HCT116 (cell line): ENCODE results near the gene GLI3. TPM values are rescaled to one million over a fixed set of nuclear protein-coding genes. Genes with fewer than 3 reads are reported as not detected.

ENCODE experiments used
- ATAC-seq: fragments of 200-7000 bp; cut with Tn5 transposase; 2 replicates; pipeline ENCODE4 v1.9.1; 2020; ENCODE audit warnings: mild to moderate bottlenecking, moderate library complexity
- BruUV-seq: library from RNA; stranded (reverse); fragments of 400-500 nt; replicated peaks from 2 replicates; lab custom pipeline; 2021; lab: Mats Ljungman, UMichigan
- CTCF ChIA-PET: fragments of 300-600 bp; sonication (Branson Sonifier 250); formaldehyde crosslinking; loops from one replicate; lab custom pipeline; 2021; ENCODE audit warnings: antibody characterized with exemption; lab: Charles Lee
- POLR2A ChIA-PET: fragments of 300-600, 350-600 bp; sonication (Branson Sonifier 250); formaldehyde crosslinking; loops from one replicate; lab custom pipeline; 2021; ENCODE audit warnings: antibody characterized with exemption; lab: Charles Lee
- RAD21 ChIA-PET, 2 experiments: fragments of 300-600 bp; sonication (Branson Sonifier 250); formaldehyde crosslinking; loops; one replicate each; lab custom pipeline; 2023; ENCODE audit warnings: low total read pairs in 2 of 2; ENCODE audit not compliant: uncharacterized antibody in 2 of 2, unreplicated experiment in 2 of 2, low non-redundant PET in 1 of 2; lab: Charles Lee
- DNase-seq: peaks from one replicate; pipeline ENCODE4 v3.0.0-alpha.2; 2010; ENCODE audit warnings: low read depth, low spot score
- H2AFZ ChIP-seq: fragments of 200-600 bp; shearing (Covaris generic), sonication (generic); 2 replicates; pipeline ENCODE4 v1.6.1; 2017; ENCODE audit warnings: low read depth, mixed run types, mixed read lengths, antibody characterized with exemption, low read length; ENCODE audit not compliant: poor library complexity, severe bottlenecking
- H3K27ac ChIP-seq: 2 replicates; pipeline ENCODE4 v1.5.1; 2012; ENCODE audit warnings: low read depth, low read length
- H3K27me3 ChIP-seq: fragments of 200-600 bp; sonication (generic); 2 replicates; pipeline ENCODE4 v1.6.1; 2016; ENCODE audit warnings: mixed run types, low read length, mixed read lengths; ENCODE audit not compliant: insufficient read depth
- H3K36me3 ChIP-seq, 2 experiments: fragments of 200-500 bp in 1 of 2; fragments of 200-600 bp in 1 of 2; sonication (Bioruptor generic) in 1 of 2; sonication (generic) in 1 of 2; 2 replicates each; pipeline versions ENCODE4 v1.5.1 to v1.6.1; 2014 to 2016; ENCODE audit warnings: low read length in 2 of 2, inconsistent platforms in 1 of 2, mixed read lengths in 1 of 2, mixed run types in 1 of 2; ENCODE audit not compliant: insufficient read depth in 2 of 2, control insufficient read depth in 1 of 2
- H3K4me1 ChIP-seq, 2 experiments: fragments of 200-600 bp in 1 of 2; sonication (generic) in 1 of 2; 2 replicates each; pipeline versions ENCODE4 v1.5.1 to v1.6.1; 2012 to 2017; ENCODE audit warnings: low read length in 2 of 2, inconsistent platforms in 1 of 2, mild to moderate bottlenecking in 1 of 2, mixed read lengths in 1 of 2, mixed run types in 1 of 2, moderate library complexity in 1 of 2; ENCODE audit not compliant: insufficient read depth in 2 of 2, control insufficient read depth in 1 of 2
- H3K4me2 ChIP-seq: fragments of 200-600 bp; sonication (generic); 2 replicates; pipeline ENCODE4 v1.6.1; 2017; ENCODE audit warnings: mixed run types, low read length, mixed read lengths
- H3K4me3 ChIP-seq, 2 experiments: fragments of 200-600 bp in 1 of 2; sonication (generic) in 1 of 2; replicated peaks in 1 of 2; 2 replicates each; pipeline ENCODE4 v1.5.1; 2011 to 2016; ENCODE audit warnings: low read length in 2 of 2, control low read depth in 1 of 2, low read depth in 1 of 2, mild to moderate bottlenecking in 1 of 2, mixed read lengths in 1 of 2, mixed run types in 1 of 2
- H3K79me2 ChIP-seq: fragments of 200-600 bp; sonication (generic); 2 replicates; pipeline ENCODE4 v1.6.1; 2017; ENCODE audit warnings: mild to moderate bottlenecking, mixed run types, low read length, moderate library complexity, mixed read lengths; ENCODE audit not compliant: insufficient read depth
- H3K9ac ChIP-seq: fragments of 200-600 bp; sonication (generic); 2 replicates; pipeline ENCODE4 v1.6.1; 2016; ENCODE audit warnings: low read length, mixed read lengths
- H3K9me2 ChIP-seq: fragments of 200-600 bp; sonication (generic), shearing (Covaris generic); 2 replicates; pipeline ENCODE4 v1.6.1; 2017; ENCODE audit warnings: mixed run types, mild to moderate bottlenecking, moderate library complexity; ENCODE audit not compliant: insufficient read depth
- H3K9me3 ChIP-seq, 2 experiments: fragments of 200-500 bp in 1 of 2; fragments of 200-600 bp in 1 of 2; sonication (Bioruptor generic) in 1 of 2; sonication (generic) in 1 of 2; 2 replicates each; pipeline ENCODE4 v1.6.1; 2014 to 2017; ENCODE audit warnings: low read length in 2 of 2, mixed read lengths in 2 of 2, inconsistent platforms in 1 of 2, low read depth in 1 of 2, mild to moderate bottlenecking in 1 of 2, mixed run types in 1 of 2, moderate library complexity in 1 of 2; ENCODE audit not compliant: control insufficient read depth in 1 of 2, insufficient read depth in 1 of 2
- H4K20me1 ChIP-seq: fragments of 200-600 bp; sonication (generic), shearing (Covaris generic); 2 replicates; pipeline ENCODE4 v1.6.1; 2017; ENCODE audit warnings: mixed run types, mild to moderate bottlenecking, moderate library complexity; ENCODE audit not compliant: insufficient read depth
- EGR1 ChIP-seq: IDR thresholded peaks from 2 replicates; pipeline ENCODE4 v1.6.1; 2012; ENCODE audit warnings: low read depth
- FOSL1 ChIP-seq: IDR thresholded peaks from 2 replicates; pipeline ENCODE4 v1.6.1; 2012; ENCODE audit warnings: low read depth
- MAX ChIP-seq: IDR thresholded peaks from 2 replicates; pipeline ENCODE4 v1.6.1; 2012
- POLR2A ChIP-seq: IDR thresholded peaks from 2 replicates; pipeline ENCODE4 v1.7.0; 2011; ENCODE audit warnings: borderline replicate concordance; ENCODE audit not compliant: insufficient read depth, insufficient read length; ENCODE audit errors: extremely low read depth
- RAD21 ChIP-seq: IDR thresholded peaks from 2 replicates; pipeline ENCODE4 v1.6.1; 2012; ENCODE audit warnings: low read depth, mild to moderate bottlenecking
- ZBTB33 ChIP-seq: IDR thresholded peaks from 2 replicates; pipeline ENCODE4 v1.6.1; 2011; ENCODE audit warnings: mild to moderate bottlenecking, low read length, moderate library complexity; ENCODE audit not compliant: insufficient replicate concordance; ENCODE audit errors: extremely low read depth
- intact Hi-C: fragments of 100-400 bp; cut with micrococcal nuclease; formaldehyde crosslinking; loops from 2 replicates; pipeline ENCODE4 v1.10.0; 2022
- total RNA-seq: library from RNA; stranded (reverse); gene quantifications from one replicate; pipeline ENCODE4 v1.2.1, GENCODE V29; 2021; ENCODE audit not compliant: unreplicated experiment

GLI3 gene
- total RNA-seq, 1 experiment from 2014 or later: 0.07 TPM

GRCh38 chr7:42272793-42273665 lies 36.0 kb upstream of the GLI3 start:
- no peak for ATAC-seq

GRCh38 chr7:42269161-42269560 lies 32.2 kb upstream of the GLI3 start:
- Histone ChIP-seq H3K4me1 (no peaks in the 10 kb centered on the region), H3K9me3 (no peaks in the 10 kb centered on the region; a peak in 1 of 4 replicates), H3K4me3 (no peak overlapping the region), H4K20me1 (no peaks in the 10 kb centered on the region), H3K9ac (no peak overlapping the region), H2AFZ (no peak overlapping the region), H3K9me2 (no peaks in the 10 kb centered on the region), H3K79me2 (no peaks in the 10 kb centered on the region), H3K27me3 (no peaks in the 10 kb centered on the region), H3K36me3 (no peaks in the 10 kb centered on the region), H3K4me2 (no peak overlapping the region), H3K27ac (no peak overlapping the region)
- ATAC-seq (no peak), DNase-seq (no peak)
- no TSS peak for BruUV-seq
- intact Hi-C loops: no loop called here
- ChIA-PET RAD21 (no interaction called here), CTCF (no interaction called here), POLR2A (no interaction called here)
- TF ChIP-seq EGR1: no peak
- TF ChIP-seq ZBTB33: no peak
- TF ChIP-seq FOSL1: no peak
- no peak for TF ChIP-seq MAX
- TF ChIP-seq RAD21: no peak

More at GRCh38 chr7:42272793-42273665, 36.0 kb upstream of the GLI3 start:
- no peak overlapping the region for H3K4me2 ChIP-seq
- H3K9me2 ChIP-seq: no peaks in the 10 kb centered on the region
- no peak overlapping the region for H2AFZ ChIP-seq
- H3K27ac ChIP-seq: no peak overlapping the region
- H3K9me3 ChIP-seq: peaks cover 3 to 4% of the 10 kb centered on the region in 2 experiments; a peak in 1 of 4 replicates
- intact Hi-C loops: no loop called here
- H3K36me3 ChIP-seq: no peaks in the 10 kb centered on the region
- ChIA-PET RAD21 (no interaction called here), CTCF (interaction anchor here (1.1 kb wide), 1 partner anchor 296 kb away, joined by 3 read pairs; no protein-coding TSS in a partner anchor), POLR2A (no interaction called here)
- H4K20me1 ChIP-seq: no peaks in the 10 kb centered on the region
- H3K4me1 ChIP-seq: no peaks in the 10 kb centered on the region
- TF ChIP-seq POLR2A (no peak), RAD21 (no peak)
- no peak overlapping the region for H3K9ac ChIP-seq
- no TSS peak for BruUV-seq
- no peaks in the 10 kb centered on the region for H3K79me2 ChIP-seq
- no peak for DNase-seq
- no peak overlapping the region for H3K4me3 ChIP-seq
- no peaks in the 10 kb centered on the region for H3K27me3 ChIP-seq
